ENCODE results near the gene TNNC1. TPM values are rescaled to one million over a fixed set of nuclear protein-coding genes. Genes with fewer than 3 reads are reported as not detected.

TNNC1 gene
- polyA plus RNA-seq, 1 donor from 2014 or later: 2.2 TPM

DNA sequence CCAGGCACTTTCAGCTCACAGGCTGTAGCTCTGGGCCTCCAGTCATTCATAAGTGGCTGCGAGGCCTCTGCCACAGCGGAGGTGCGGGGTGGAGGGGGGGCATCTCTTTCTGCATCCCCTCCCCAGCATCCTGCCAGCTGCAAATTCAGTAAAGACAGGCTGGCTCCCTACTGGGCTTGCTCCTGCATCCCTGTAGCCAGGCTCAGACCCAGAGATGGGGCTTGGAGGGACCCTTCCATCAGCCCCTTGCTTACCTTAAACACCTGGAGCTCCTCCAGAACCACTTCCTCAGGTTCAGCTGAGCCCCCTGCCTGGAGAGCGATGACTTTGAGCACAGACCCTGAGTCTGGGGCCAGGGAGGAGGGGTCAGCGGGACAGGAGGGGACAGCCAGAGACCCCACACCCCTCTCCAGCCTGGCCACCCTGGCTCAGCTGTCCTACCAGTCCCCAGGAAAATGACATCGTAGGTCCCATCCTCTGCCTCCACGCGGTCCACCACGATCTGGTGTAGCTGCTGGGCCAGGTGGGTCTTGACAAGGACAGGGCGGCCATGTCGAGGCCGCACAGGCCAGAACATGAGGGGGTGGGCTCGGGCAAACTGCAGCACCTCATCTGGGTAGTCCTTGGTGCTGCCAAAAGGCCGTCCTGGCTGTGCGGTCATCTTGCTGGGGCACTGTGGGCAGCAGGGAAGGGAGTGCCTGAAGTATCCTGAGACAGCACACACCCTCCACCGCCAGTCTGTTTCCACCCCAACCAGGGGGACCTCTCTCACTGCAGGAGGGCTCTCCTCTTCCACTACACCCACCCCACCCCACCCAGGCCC, 14.2 kb downstream of the TNNC1 start:
- Histone ChIP-seq H4K20me1 (ENCODE audit: insufficient read depth) (no peaks in the 10 kb centered on the region), H3K36me3 (ENCODE audit: insufficient read depth, low read length) (no peaks in the 10 kb centered on the region), H3K27ac (ENCODE audit: low read length) (no peak overlapping the region), H3K9me2 (ENCODE audit: insufficient read depth, low read length) (no peaks in the 10 kb centered on the region), H3F3A (ENCODE audit: insufficient read depth, low read length, poor library complexity, severe bottlenecking) (no peaks in the 10 kb centered on the region), H3K9me3 (ENCODE audit: low read length) (no peaks in the 10 kb centered on the region), H2AFZ (ENCODE audit: low read depth, low read length) (no peak overlapping the region), H3K4me3 (ENCODE audit: low read length) (no peak overlapping the region), H3K79me2 (replicated peaks; ENCODE audit: insufficient read depth, low read length) (no peaks in the 10 kb centered on the region), H3K27me3 (ENCODE audit: insufficient read depth, low read depth, low read length) (no peaks in the 10 kb centered on the region), H3K4me2 (ENCODE audit: low read length) (no peak overlapping the region), H3K9ac (ENCODE audit: low read length) (no peak overlapping the region)
- TF ChIP-seq, protein P1, sequence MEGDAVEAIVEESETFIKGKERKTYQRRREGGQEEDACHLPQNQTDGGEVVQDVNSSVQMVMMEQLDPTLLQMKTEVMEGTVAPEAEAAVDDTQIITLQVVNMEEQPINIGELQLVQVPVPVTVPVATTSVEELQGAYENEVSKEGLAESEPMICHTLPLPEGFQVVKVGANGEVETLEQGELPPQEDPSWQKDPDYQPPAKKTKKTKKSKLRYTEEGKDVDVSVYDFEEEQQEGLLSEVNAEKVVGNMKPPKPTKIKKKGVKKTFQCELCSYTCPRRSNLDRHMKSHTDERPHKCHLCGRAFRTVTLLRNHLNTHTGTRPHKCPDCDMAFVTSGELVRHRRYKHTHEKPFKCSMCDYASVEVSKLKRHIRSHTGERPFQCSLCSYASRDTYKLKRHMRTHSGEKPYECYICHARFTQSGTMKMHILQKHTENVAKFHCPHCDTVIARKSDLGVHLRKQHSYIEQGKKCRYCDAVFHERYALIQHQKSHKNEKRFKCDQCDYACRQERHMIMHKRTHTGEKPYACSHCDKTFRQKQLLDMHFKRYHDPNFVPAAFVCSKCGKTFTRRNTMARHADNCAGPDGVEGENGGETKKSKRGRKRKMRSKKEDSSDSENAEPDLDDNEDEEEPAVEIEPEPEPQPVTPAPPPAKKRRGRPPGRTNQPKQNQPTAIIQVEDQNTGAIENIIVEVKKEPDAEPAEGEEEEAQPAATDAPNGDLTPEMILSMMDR (IDR thresholded peaks at IDR 0.05; ENCODE audit: poor library complexity, severe bottlenecking): no peak
- TF ChIP-seq MXI1 (conservative IDR thresholded peaks at IDR 0.05; ENCODE audit: poor library complexity, severe bottlenecking) (no peak), EP300 (conservative IDR thresholded peaks at IDR 0.05; ENCODE audit: poor library complexity, severe bottlenecking) (no peak), EZH2 (IDR thresholded peaks at IDR 0.05; ENCODE audit: borderline replicate concordance, insufficient read depth, low read length, poor library complexity, severe bottlenecking) (no peak), POLR2AphosphoS5 (IDR thresholded peaks at IDR 0.05) (no peak), TAF1 (IDR thresholded peaks at IDR 0.05; ENCODE audit: low read depth) (no peak), RAD21 (conservative IDR thresholded peaks at IDR 0.05) (no peak), SMC3 (conservative IDR thresholded peaks at IDR 0.05; ENCODE audit: poor library complexity) (no peak)
- TF ChIP-seq, protein P2, sequence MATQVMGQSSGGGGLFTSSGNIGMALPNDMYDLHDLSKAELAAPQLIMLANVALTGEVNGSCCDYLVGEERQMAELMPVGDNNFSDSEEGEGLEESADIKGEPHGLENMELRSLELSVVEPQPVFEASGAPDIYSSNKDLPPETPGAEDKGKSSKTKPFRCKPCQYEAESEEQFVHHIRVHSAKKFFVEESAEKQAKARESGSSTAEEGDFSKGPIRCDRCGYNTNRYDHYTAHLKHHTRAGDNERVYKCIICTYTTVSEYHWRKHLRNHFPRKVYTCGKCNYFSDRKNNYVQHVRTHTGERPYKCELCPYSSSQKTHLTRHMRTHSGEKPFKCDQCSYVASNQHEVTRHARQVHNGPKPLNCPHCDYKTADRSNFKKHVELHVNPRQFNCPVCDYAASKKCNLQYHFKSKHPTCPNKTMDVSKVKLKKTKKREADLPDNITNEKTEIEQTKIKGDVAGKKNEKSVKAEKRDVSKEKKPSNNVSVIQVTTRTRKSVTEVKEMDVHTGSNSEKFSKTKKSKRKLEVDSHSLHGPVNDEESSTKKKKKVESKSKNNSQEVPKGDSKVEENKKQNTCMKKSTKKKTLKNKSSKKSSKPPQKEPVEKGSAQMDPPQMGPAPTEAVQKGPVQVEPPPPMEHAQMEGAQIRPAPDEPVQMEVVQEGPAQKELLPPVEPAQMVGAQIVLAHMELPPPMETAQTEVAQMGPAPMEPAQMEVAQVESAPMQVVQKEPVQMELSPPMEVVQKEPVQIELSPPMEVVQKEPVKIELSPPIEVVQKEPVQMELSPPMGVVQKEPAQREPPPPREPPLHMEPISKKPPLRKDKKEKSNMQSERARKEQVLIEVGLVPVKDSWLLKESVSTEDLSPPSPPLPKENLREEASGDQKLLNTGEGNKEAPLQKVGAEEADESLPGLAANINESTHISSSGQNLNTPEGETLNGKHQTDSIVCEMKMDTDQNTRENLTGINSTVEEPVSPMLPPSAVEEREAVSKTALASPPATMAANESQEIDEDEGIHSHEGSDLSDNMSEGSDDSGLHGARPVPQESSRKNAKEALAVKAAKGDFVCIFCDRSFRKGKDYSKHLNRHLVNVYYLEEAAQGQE (IDR thresholded peaks at IDR 0.05; ENCODE audit: borderline replicate concordance): no peak

DNA sequence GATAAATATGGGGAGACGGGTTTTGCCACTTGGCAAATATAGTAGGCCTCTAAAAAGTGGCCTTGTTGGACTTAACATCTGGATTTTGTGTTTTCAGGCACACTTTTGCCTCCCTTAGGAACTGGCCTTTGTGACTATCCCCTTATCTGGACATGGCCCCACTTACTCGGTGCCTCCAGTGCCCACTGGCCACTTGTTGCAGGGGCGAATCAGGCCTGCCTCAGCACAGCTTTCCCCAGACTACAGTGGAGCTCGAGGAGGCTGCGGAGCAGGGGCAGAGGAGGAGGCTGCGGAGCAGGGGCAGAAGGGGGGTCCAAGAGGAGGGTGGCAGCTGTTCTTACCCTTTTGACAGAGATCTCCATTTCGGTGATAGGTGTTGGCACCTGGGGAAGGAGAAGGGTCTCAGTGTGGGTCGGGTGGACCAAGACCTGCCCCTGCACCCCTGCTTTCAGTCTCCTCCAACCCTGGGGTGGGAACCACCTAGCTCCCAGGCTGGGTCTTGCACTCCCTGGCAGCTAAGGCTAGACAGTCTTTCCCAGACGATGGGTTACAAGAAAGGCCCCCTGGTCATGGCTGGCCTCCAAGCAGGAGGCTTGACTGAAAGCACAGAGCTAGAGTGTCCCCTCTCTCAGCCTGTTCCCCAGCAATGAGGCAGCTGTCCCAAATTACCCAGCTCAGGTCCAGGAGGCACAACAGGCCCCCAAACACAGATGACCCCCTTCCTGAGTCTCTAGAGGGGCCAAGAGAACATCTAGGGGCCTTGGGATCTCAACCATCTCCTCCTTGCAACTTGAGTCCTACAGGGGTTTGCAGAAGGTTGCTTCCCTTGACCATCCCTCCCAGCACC, 15.0 kb downstream of the TNNC1 start:
- Histone ChIP-seq H3K9me2 (ENCODE audit: insufficient read depth, low read length) (no peaks in the 10 kb centered on the region), H3K36me3 (ENCODE audit: insufficient read depth, low read length) (no peaks in the 10 kb centered on the region), H3K27me3 (ENCODE audit: insufficient read depth, low read depth, low read length) (no peaks in the 10 kb centered on the region), H3K9ac (ENCODE audit: low read length) (no peak overlapping the region), H3K9me3 (ENCODE audit: low read length) (no peaks in the 10 kb centered on the region), H3K79me2 (replicated peaks; ENCODE audit: insufficient read depth, low read length) (no peaks in the 10 kb centered on the region), H3K4me2 (ENCODE audit: low read length) (no peak overlapping the region), H3K27ac (ENCODE audit: low read length) (no peak overlapping the region), H3F3A (ENCODE audit: insufficient read depth, low read length, poor library complexity, severe bottlenecking) (no peaks in the 10 kb centered on the region), H2AFZ (ENCODE audit: low read depth, low read length) (no peak overlapping the region), H3K4me3 (ENCODE audit: low read length) (no peak overlapping the region), H4K20me1 (ENCODE audit: insufficient read depth) (no peaks in the 10 kb centered on the region)
- no peak for TF ChIP-seq TAF1 (IDR thresholded peaks at IDR 0.05; ENCODE audit: low read depth)
- no peak for TF ChIP-seq EP300 (conservative IDR thresholded peaks at IDR 0.05; ENCODE audit: poor library complexity, severe bottlenecking)
- TF ChIP-seq, protein P2 (IDR thresholded peaks at IDR 0.05; ENCODE audit: borderline replicate concordance): no peak

Data from neural cell (in vitro differentiated cells).